ENCODE measurements around the gene ICAM5. TPM values are rescaled to one million over a fixed set of nuclear protein-coding genes. Genes with fewer than 3 reads are reported as not detected.
"Not testable (repeated sequence)": the region's sequence is repeated elsewhere in the genome, so short reads cannot be mapped to it uniquely, and the experiment has no call there.

Gene ICAM5
- 0.20 to 0.55 TPM (median 0.43 TPM) in 3 replicates for polyA plus RNA-seq
- polyA plus RNA-seq (2011; ENCODE audit: low read depth): 0.20 TPM
- polyA plus RNA-seq (2011; cell fraction: cytosol; rRNA removed): 0.02 and 0.09 TPM in 2 replicates
- 2.2 and 5.0 TPM in 2 replicates for polyA plus RNA-seq (2011; cell fraction: nucleus; rRNA removed)
- polyA plus RNA-seq (2012; ENCODE audit: low replicate concordance): 0.28 and 0.66 TPM in 2 replicates
- 0.10 TPM in 1 of 3 replicates, not detected in the others for polyA minus RNA-seq
- polyA minus RNA-seq (2011; cell fraction: cytosol; rRNA and poly(A)+ RNA removed): not detected
- 0.32 and 0.47 TPM in 2 replicates for polyA minus RNA-seq (2011; cell fraction: nucleus; rRNA and poly(A)+ RNA removed)

GRCh38 chr19:10289836-10290356 lies at the start of gene ICAM5:
TSS of gene ICAM5 (plus strand) at chr19:10289952. CDS start at chr19:10290044, 92 bp downstream.
- Histone ChIP-seq H3K4me1 (ENCODE audit: control insufficient read depth, extremely low read depth, insufficient read depth, low read length) (peaks cover 40% of the 10 kb centered on the region), H3K27me3 (ENCODE audit: control insufficient read depth, extremely low read depth, insufficient read depth, low read length) (peaks cover 70% of the 10 kb centered on the region), H3K9ac (ENCODE audit: control insufficient read depth, extremely low read depth, insufficient read depth, low read length) (peak within 1 kb of the TSS; percentile 4), H2AFZ (ENCODE audit: control insufficient read depth, low read length) (peak within 1 kb of the TSS; percentile 66), H3K27ac (ENCODE audit: control insufficient read depth, insufficient read depth, low read length) (no peak within 1 kb of the TSS), H4K20me1 (ENCODE audit: control insufficient read depth, extremely low read depth, insufficient read depth, low read length) (no peaks in the 10 kb centered on the region), H3K4me2 (ENCODE audit: control insufficient read depth, extremely low read depth, insufficient read depth, low read depth, low read length) (peak within 1 kb of the TSS; percentile 90), H3K9me1 (ENCODE audit: control insufficient read depth, extremely low read depth, insufficient read depth, low read length) (no peaks in the 10 kb centered on the region), H3K4me3 (ENCODE audit: control insufficient read depth in 2 of 3, extremely low read depth in 1 of 3, insufficient read depth in 2 of 3, low read depth in 1 of 3, low read length in 3 of 3) (peak within 1 kb of the TSS; percentile 27 to 66 (median 57)), H3K36me3 (ENCODE audit: control insufficient read depth in 2 of 2, extremely low read depth in 1 of 2, insufficient read depth in 2 of 2, low read length in 2 of 2) (no peaks in the 10 kb centered on the region), H3K79me2 (ENCODE audit: control insufficient read depth, insufficient read depth, low read length) (no peaks in the 10 kb centered on the region), H3K9me3 (ENCODE audit: control insufficient read depth, low read depth, low read length) (no peaks in the 10 kb centered on the region)
- no peak for DNase-seq (ENCODE audit: low read depth, low spot score)
- dilution Hi-C loops (cut with MboI; ENCODE audit: extremely low pct_ligation_motif_present, low sequenced_read_pairs): no loop called here
- no peak for FAIRE-seq
- TF ChIP-seq EZH2 (IDR thresholded peaks at IDR 0.05; ENCODE audit: low read length) (no peak), CTCF (optimal IDR thresholded peaks at IDR 0.05 in 1 of 3, IDR thresholded peaks at IDR 0.05 in 1 of 3, conservative IDR thresholded peaks at IDR 0.05 in 1 of 3; ENCODE audit: extremely low read depth in 1 of 3, insufficient read depth in 2 of 3, low read length in 3 of 3) (no peak)

- H3K4me2 ChIP-seq (ENCODE audit: control insufficient read depth, extremely low read depth, insufficient read depth, low read depth, low read length); H3K4me1 ChIP-seq (ENCODE audit: control insufficient read depth, extremely low read depth, insufficient read depth, low read length); H3K9me1 ChIP-seq (ENCODE audit: control insufficient read depth, extremely low read depth, insufficient read depth, low read length); H3K9ac ChIP-seq (ENCODE audit: control insufficient read depth, extremely low read depth, insufficient read depth, low read length); H4K20me1 ChIP-seq (ENCODE audit: control insufficient read depth, extremely low read depth, insufficient read depth, low read length); dilution Hi-C loops (cut with MboI; ENCODE audit: extremely low pct_ligation_motif_present, low sequenced_read_pairs); H2AFZ ChIP-seq (ENCODE audit: control insufficient read depth, low read length); H3K9me3 ChIP-seq (ENCODE audit: control insufficient read depth, low read depth, low read length); H3K36me3 ChIP-seq (ENCODE audit: control insufficient read depth in 2 of 2, extremely low read depth in 1 of 2, insufficient read depth in 2 of 2, low read length in 2 of 2); DNase-seq (ENCODE audit: low read depth, low spot score); H3K27me3 ChIP-seq (ENCODE audit: control insufficient read depth, extremely low read depth, insufficient read depth, low read length); H3K27ac ChIP-seq (ENCODE audit: control insufficient read depth, insufficient read depth, low read length); H3K4me3 ChIP-seq (ENCODE audit: control insufficient read depth in 2 of 3, extremely low read depth in 1 of 3, insufficient read depth in 2 of 3, low read depth in 1 of 3, low read length in 3 of 3); FAIRE-seq; H3K79me2 ChIP-seq (ENCODE audit: control insufficient read depth, insufficient read depth, low read length): not testable (repeated sequence)
Measured at GRCh38 chr19:10241826-10242449, 47.8 kb upstream of the ICAM5 start.

Measured in keratinocyte (primary cell).